OCI-LY1 (cell line): ENCODE data around the gene CCPG1.

Experiments
- H2AFZ ChIP-seq: fragments of 200-600 bp; sonication (generic), shearing (Covaris generic); 2 replicates; pipeline ENCODE4 v1.6.0; 2014; ENCODE audit warnings: antibody characterized with exemption, mild to moderate bottlenecking, low read length
- H3F3A ChIP-seq: fragments of 200-600 bp; sonication (generic), shearing (Covaris generic); 2 replicates; pipeline ENCODE4 v1.6.0; 2014; ENCODE audit warnings: mild to moderate bottlenecking, antibody characterized with exemption, low read length, moderate library complexity; ENCODE audit not compliant: insufficient read depth
- H3K27ac ChIP-seq: fragments of 200-600 bp; sonication (generic); 2 replicates; pipeline ENCODE4 v1.5.1; 2014; ENCODE audit warnings: low read length, mixed run types, mild to moderate bottlenecking, low read depth; ENCODE audit not compliant: poor library complexity, severe bottlenecking
- H3K27me3 ChIP-seq: fragments of 200-600 bp; sonication (generic); 2 replicates; pipeline ENCODE4 v1.6.0; 2014; ENCODE audit warnings: antibody characterized with exemption, mild to moderate bottlenecking, low read length, moderate library complexity; ENCODE audit not compliant: insufficient read depth
- H3K36me3 ChIP-seq: fragments of 200-600 bp; sonication (generic); 2 replicates; pipeline ENCODE4 v1.6.1; 2014; ENCODE audit warnings: mild to moderate bottlenecking, antibody characterized with exemption, low read length, moderate library complexity, mixed read lengths; ENCODE audit not compliant: insufficient read depth
- H3K4me1 ChIP-seq: fragments of 200-600 bp; sonication (generic); 2 replicates; pipeline ENCODE4 v1.5.1; 2014; ENCODE audit warnings: mild to moderate bottlenecking, low read length, moderate library complexity; ENCODE audit not compliant: insufficient read depth, severe bottlenecking
- H3K4me2 ChIP-seq: fragments of 200-600 bp; sonication (generic), shearing (Covaris generic); 2 replicates; pipeline ENCODE4 v1.6.1; 2014; ENCODE audit warnings: low read length
- H3K4me3 ChIP-seq: fragments of 200-600 bp; sonication (generic); 2 replicates; pipeline ENCODE4 v1.5.1; 2014; ENCODE audit warnings: low read length, low read depth, mild to moderate bottlenecking, mixed read lengths; ENCODE audit not compliant: poor library complexity, severe bottlenecking
- H3K79me2 ChIP-seq: fragments of 200-600 bp; shearing (Covaris generic); 2 replicates; pipeline ENCODE4 v1.6.1; 2016; ENCODE audit warnings: mixed run types, low read length, mixed read lengths; ENCODE audit not compliant: insufficient read depth
- H3K9ac ChIP-seq: fragments of 200-600 bp; sonication (generic), shearing (Covaris generic); 2 replicates; pipeline ENCODE4 v1.6.1; 2014; ENCODE audit warnings: mild to moderate bottlenecking, low read length, mixed read lengths
- H3K9me2 ChIP-seq: fragments of 200-600 bp; sonication (generic), shearing (Covaris generic); 2 replicates; pipeline ENCODE4 v1.6.1; 2014; ENCODE audit warnings: low read depth, mild to moderate bottlenecking, low read length, mixed read lengths
- H3K9me3 ChIP-seq: fragments of 200-600 bp; shearing (Covaris generic); 2 replicates; pipeline ENCODE4 v1.6.1; 2014; ENCODE audit warnings: low read length, mixed read lengths
- H4K20me1 ChIP-seq: fragments of 200-600 bp; sonication (generic), shearing (Covaris generic); 2 replicates; pipeline ENCODE4 v1.6.0; 2016; ENCODE audit warnings: mild to moderate bottlenecking, low read length; ENCODE audit not compliant: insufficient read depth
- CTCF ChIP-seq: fragments of 200-600 bp; sonication (generic), shearing (Covaris generic); IDR thresholded peaks from 2 replicates; pipeline ENCODE4 v1.5.1; 2017; ENCODE audit warnings: mild to moderate bottlenecking, antibody characterized with exemption, low read length, moderate library complexity, mixed read lengths
- EZH2 ChIP-seq: fragments of 200-600 bp; sonication (generic), shearing (Covaris generic); IDR thresholded peaks from 2 replicates; pipeline ENCODE4 v1.8.0; 2017; ENCODE audit warnings: borderline replicate concordance, mixed run types, mild to moderate bottlenecking, antibody characterized with exemption, low read length, moderate library complexity, mixed read lengths

Gene CCPG1

GRCh38 chr15:55361048-55361447 is 47.1 kb downstream of the CCPG1 start:
- no peaks in the 10 kb centered on the region for H3F3A ChIP-seq
- no peaks in the 10 kb centered on the region for H3K79me2 ChIP-seq
- H3K9me2 ChIP-seq, result no peaks in the 10 kb centered on the region
- no peaks in the 10 kb centered on the region for H3K4me1 ChIP-seq
- no peak overlapping the region for H3K27ac ChIP-seq
- no peak overlapping the region for H3K4me3 ChIP-seq
- no peak overlapping the region for H3K9ac ChIP-seq
- TF ChIP-seq EZH2 (no peak), CTCF (no peak)
- H3K4me2 ChIP-seq, result no peak overlapping the region
- H3K9me3 ChIP-seq, result no peaks in the 10 kb centered on the region
- no peak overlapping the region for H2AFZ ChIP-seq
- H4K20me1 ChIP-seq, result no peaks in the 10 kb centered on the region
- H3K27me3 ChIP-seq, result no peaks in the 10 kb centered on the region
- H3K36me3 ChIP-seq, result peaks cover 5% of the 10 kb centered on the region; the same call in 1 of the 2 replicates

DNA sequence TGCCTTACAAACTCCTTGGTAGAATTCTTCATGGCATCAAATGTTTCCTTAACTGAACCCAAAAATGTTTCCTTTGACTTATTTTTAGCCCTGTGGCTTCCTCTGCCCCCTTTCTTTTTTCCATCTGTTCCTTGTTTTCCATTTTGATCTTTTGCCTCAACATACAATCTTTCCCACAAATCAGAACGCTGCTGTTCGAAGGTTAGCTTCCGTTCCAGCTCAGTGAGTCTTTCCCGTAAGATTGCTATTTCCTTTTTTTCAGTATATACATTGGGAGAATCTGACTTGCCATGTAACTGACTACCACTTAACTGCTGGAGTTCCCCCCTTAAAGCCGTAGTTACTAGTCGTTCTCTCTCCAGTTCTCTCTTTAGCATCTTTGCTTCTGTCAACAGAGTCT is 47.9 kb downstream of the CCPG1 start:
- Histone ChIP-seq H3F3A (no peaks in the 10 kb centered on the region), H2AFZ (no peak overlapping the region), H3K27me3 (no peaks in the 10 kb centered on the region), H3K9me3 (no peaks in the 10 kb centered on the region), H3K9ac (no peak overlapping the region), H4K20me1 (no peaks in the 10 kb centered on the region), H3K4me2 (no peak overlapping the region), H3K36me3 (peaks cover 13% of the 10 kb centered on the region; the same call in 1 of the 2 replicates), H3K4me1 (no peaks in the 10 kb centered on the region), H3K9me2 (no peaks in the 10 kb centered on the region), H3K27ac (no peak overlapping the region), H3K4me3 (no peak overlapping the region), H3K79me2 (no peaks in the 10 kb centered on the region)
- no peak for TF ChIP-seq CTCF

DNA sequence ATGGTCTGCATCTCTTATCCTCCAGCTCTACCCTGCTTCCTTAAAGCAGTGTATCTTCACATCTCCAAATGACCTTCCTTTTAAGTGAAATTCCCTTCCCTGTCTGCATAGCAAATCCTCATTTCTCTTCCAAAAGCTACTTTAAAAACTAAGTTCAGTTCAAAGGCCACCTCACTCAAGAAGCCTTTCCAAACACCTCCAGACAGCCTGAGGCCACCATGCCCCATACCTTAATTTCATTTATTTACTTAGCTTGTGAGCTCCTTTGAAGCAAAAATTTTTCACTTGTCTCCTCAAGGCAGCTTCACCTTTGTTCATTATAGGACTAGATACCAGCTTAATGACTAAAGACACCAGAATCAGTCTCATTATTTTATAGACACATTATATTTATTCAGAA is 49.7 kb downstream of the CCPG1 start:
- TF ChIP-seq EZH2 (no peak), CTCF (no peak)
- Histone ChIP-seq H4K20me1 (no peaks in the 10 kb centered on the region), H3K4me2 (no peak overlapping the region), H3K9me3 (no peaks in the 10 kb centered on the region), H3K4me3 (no peak overlapping the region), H3K27me3 (no peaks in the 10 kb centered on the region), H3K27ac (no peak overlapping the region), H3K79me2 (no peaks in the 10 kb centered on the region), H3F3A (no peaks in the 10 kb centered on the region), H3K36me3 (peaks cover 16% of the 10 kb centered on the region; the same call in 1 of the 2 replicates), H3K9ac (no peak overlapping the region), H3K9me2 (no peaks in the 10 kb centered on the region), H2AFZ (no peak overlapping the region), H3K4me1 (no peaks in the 10 kb centered on the region)
